Measurements from ENCODE around the gene USP48. TPM values are rescaled to one million over a fixed set of nuclear protein-coding genes. Genes with fewer than 3 reads are reported as not detected.

USP48 gene
- polyA plus RNA-seq, 2 of the 4 experiments (the other 2 are of a cell fraction): 22.8 to 27.4 TPM

DNA sequence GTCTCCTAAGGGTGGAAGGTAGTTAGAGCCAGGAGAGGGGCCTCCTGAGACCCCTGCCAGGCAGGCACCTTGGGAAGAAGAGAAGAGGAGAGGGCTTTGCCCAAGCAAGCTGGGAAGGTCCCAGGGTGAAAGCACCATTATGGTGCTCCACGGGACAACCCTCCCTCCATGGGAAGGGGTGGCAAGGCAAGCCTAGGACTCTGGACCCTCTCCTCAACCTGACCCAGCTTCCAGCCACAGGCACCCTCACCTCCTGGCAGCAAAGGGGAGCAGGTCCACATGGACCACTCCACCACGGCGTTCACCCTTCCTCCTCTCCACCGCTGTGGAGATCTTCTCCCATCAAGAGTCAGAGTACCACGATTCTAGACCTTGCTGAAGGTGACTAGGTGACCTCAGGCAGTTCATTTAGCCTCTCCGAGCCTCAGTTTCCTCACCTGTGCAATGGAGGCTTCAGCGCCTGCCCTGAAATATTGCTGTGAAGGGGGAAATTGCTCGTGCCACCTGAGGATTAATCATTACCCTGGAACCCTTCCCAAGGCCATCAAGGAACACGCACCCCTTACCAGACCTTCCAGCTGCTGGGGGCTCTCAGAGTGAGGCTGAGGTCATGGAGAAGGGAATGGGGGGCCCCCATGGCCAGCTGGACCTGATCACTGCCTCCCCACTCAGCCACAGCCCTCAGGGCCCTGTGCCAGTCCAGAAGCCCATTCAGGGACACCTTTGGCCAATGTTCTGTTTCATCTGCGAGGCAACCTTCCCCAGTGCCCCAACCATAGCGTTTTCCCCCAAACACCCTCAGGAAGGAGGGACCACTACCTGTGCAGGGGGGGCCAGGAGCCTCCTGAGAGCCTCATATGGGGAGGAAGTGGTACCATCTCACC, 115.4 kb downstream of the USP48 start:
- ATAC-seq: no peak
- H3K9me3 ChIP-seq: no peaks in the 10 kb centered on the region
- TF ChIP-seq, protein P1, sequence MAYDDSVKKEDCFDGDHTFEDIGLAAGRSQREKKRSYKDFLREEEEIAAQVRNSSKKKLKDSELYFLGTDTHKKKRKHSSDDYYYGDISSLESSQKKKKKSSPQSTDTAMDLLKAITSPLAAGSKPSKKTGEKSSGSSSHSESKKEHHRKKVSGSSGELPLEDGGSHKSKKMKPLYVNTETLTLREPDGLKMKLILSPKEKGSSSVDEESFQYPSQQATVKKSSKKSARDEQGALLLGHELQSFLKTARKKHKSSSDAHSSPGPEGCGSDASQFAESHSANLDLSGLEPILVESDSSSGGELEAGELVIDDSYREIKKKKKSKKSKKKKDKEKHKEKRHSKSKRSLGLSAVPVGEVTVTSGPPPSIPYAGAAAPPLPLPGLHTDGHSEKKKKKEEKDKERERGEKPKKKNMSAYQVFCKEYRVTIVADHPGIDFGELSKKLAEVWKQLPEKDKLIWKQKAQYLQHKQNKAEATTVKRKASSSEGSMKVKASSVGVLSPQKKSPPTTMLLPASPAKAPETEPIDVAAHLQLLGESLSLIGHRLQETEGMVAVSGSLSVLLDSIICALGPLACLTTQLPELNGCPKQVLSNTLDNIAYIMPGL (CRISPR knock-in tag; IDR thresholded peaks at IDR 0.05; ENCODE audit: borderline replicate concordance): no peak
- TF ChIP-seq ZSCAN20 (CRISPR knock-in tag; IDR thresholded peaks at IDR 0.05) (no peak), MAZ (IDR thresholded peaks at IDR 0.05; ENCODE audit: borderline replicate concordance, low read depth, low read length) (no peak), KDM5A (IDR thresholded peaks at IDR 0.05) (no peak), POLR2A (IDR thresholded peaks at IDR 0.05; ENCODE audit: low read length) (no peak)
- TF ChIP-seq, protein P2, sequence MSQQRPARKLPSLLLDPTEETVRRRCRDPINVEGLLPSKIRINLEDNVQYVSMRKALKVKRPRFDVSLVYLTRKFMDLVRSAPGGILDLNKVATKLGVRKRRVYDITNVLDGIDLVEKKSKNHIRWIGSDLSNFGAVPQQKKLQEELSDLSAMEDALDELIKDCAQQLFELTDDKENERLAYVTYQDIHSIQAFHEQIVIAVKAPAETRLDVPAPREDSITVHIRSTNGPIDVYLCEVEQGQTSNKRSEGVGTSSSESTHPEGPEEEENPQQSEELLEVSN (IDR thresholded peaks at IDR 0.05; ENCODE audit: borderline replicate concordance, low read depth): no peak
- H3K4me1 ChIP-seq: 0 out of 3 replicates have a peak, but pooled peaks cover 3% of the 10 kb centered on the region
- 82% methylated on average over 8 of the region's 11 CpGs for WGBS (ENCODE audit: missing lambda C conversion rate)
- no peak overlapping the region for H3K4me2 ChIP-seq
- CTCF ChIA-PET: interaction anchor here (1.4 kb wide), 1 partner anchor 8 kb away, joined by 5 read pairs; no protein-coding TSS in a partner anchor
- no peak overlapping the region for H3K27ac ChIP-seq
- H3K4me3 ChIP-seq: no peak overlapping the region
- POLR2A ChIA-PET: no interaction called here
- DNase-seq (ENCODE audit: low read depth in 1 of 2, low spot score in 1 of 2): no peak
- FAIRE-seq: no peak

DNA sequence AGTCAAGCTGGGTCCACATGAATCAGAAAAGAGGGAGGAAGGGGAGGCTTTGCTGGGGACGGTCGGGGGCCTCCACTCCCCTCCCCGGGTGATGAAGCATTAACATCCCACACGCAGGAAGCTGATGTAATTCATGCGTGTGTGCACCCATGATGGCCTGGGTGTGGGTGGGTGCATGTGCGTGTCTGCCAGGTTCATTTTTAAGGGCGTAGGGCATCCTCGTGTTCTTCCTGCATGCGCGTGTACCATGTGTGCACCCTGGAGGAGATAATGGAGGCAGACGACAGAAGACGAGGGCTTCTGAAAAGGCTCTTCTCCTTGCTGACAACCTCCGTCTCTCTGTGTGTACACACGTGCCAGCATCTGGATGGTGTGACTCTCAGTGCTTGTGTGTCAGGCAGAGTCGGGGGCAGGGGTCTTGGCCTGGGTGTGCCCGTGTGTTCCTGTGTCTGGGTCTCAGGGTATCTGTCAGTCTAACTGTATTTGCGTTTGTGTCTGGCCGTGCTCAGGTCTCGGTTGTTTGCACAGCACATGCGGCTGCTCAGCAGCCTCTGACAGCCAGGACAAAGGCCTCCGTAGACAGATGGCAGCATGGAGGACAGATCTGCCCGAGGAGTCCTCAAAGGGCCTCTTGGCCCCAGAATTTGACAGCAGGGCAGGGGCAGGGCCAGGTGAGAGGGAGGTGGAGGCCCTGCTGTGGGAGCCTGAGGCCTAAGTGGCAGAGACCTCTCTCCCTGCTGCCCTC, 116.2 kb downstream of the USP48 start:
- Histone ChIP-seq H3K4me1 (0 out of 3 replicates have a peak, but pooled peaks cover 3% of the 10 kb centered on the region), H3K27ac (no peak overlapping the region), H3K4me3 (no peak overlapping the region), H3K4me2 (no peak overlapping the region), H3K9me3 (no peaks in the 10 kb centered on the region)
- WGBS (ENCODE audit: missing lambda C conversion rate): 78% methylated on average over 14 of the region's 22 CpGs
- ChIA-PET POLR2A (no interaction called here), CTCF (interaction anchor here (0.6 kb wide), 1 partner anchor 11 kb away, joined by 3 read pairs; no protein-coding TSS in a partner anchor)
- no peak for ATAC-seq
- no peak for DNase-seq (ENCODE audit: low read depth in 1 of 2, low spot score in 1 of 2)
- TF ChIP-seq FOXS1 (CRISPR knock-in tag; IDR thresholded peaks at IDR 0.05) (no peak), MAZ (IDR thresholded peaks at IDR 0.05; ENCODE audit: borderline replicate concordance, low read depth, low read length) (no peak), EP300 (IDR thresholded peaks at IDR 0.05) (no peak), FOSL2 (IDR thresholded peaks at IDR 0.05) (no peak), FOSL2 (CRISPR knock-in tag; IDR thresholded peaks at IDR 0.05) (no peak), HEYL (CRISPR knock-in tag; IDR thresholded peaks at IDR 0.05) (no peak), CBX2 (IDR thresholded peaks at IDR 0.05; ENCODE audit: borderline replicate concordance, low read depth) (no peak), ZFP36 (IDR thresholded peaks at IDR 0.05; ENCODE audit: borderline replicate concordance, partially characterized antibody) (no peak), CEBPB (IDR thresholded peaks at IDR 0.05) (no peak)
- TF ChIP-seq, protein P3, sequence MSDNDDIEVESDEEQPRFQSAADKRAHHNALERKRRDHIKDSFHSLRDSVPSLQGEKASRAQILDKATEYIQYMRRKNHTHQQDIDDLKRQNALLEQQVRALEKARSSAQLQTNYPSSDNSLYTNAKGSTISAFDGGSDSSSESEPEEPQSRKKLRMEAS (IDR thresholded peaks at IDR 0.05): no peak
- TF ChIP-seq, protein P4, sequence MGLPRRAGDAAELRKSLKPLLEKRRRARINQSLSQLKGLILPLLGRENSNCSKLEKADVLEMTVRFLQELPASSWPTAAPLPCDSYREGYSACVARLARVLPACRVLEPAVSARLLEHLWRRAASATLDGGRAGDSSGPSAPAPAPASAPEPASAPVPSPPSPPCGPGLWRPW (IDR thresholded peaks at IDR 0.05): no peak
- no peak for FAIRE-seq
